Liver (tissue), 9 donors: ENCODE data around the gene HAUS8. TPM values are rescaled to one million over a fixed set of nuclear protein-coding genes. Genes with fewer than 3 reads are reported as not detected.
A peak's percentile ranks its signal among the peaks of the same experiment; 100 is the strongest.

Experiments used
- DNase-seq: peaks from one replicate; pipeline ENCODE4 v3.0.0-alpha.2; 2017; ENCODE audit warnings: low spot score
- H3K27ac ChIP-seq, 2 donors: one replicate each; pipeline ENCODE4 v1.7.0; 2013; ENCODE audit warnings: inconsistent platforms in 2 of 2, low read length in 2 of 2, control low read depth in 1 of 2, low read depth in 1 of 2, mild to moderate bottlenecking in 1 of 2
- H3K27me3 ChIP-seq, 4 donors: one replicate each; pipeline versions ENCODE4 v1.6.1 to v1.7.0; 2013; ENCODE audit warnings: low read length in 3 of 4, inconsistent platforms in 1 of 4, mild to moderate bottlenecking in 1 of 4, moderate library complexity in 1 of 4; ENCODE audit not compliant: control insufficient read depth in 4 of 4, insufficient read depth in 4 of 4
- H3K36me3 ChIP-seq, 4 donors: one replicate each; pipeline versions ENCODE4 v1.6.1 to v1.7.0; 2013; ENCODE audit warnings: low read length in 3 of 4, mild to moderate bottlenecking in 3 of 4, low read depth in 1 of 4, moderate library complexity in 1 of 4; ENCODE audit not compliant: control insufficient read depth in 4 of 4, insufficient read depth in 3 of 4
- H3K4me1 ChIP-seq, 4 donors: one replicate each; pipeline versions ENCODE4 v1.6.1 to v1.7.0; 2013; ENCODE audit warnings: low read length in 3 of 4, mild to moderate bottlenecking in 3 of 4, moderate library complexity in 1 of 4; ENCODE audit not compliant: control insufficient read depth in 4 of 4, insufficient read depth in 4 of 4
- H3K4me3 ChIP-seq, 3 donors: one replicate each; pipeline versions ENCODE4 v1.6.1 to v1.7.0; 2013; ENCODE audit warnings: low read length in 3 of 3, control low read depth in 1 of 3, low read depth in 1 of 3, mild to moderate bottlenecking in 1 of 3
- H3K9ac ChIP-seq, 2 donors: one replicate each; pipeline ENCODE4 v1.7.0; 2013; ENCODE audit warnings: low read length in 2 of 2, mild to moderate bottlenecking in 2 of 2, moderate library complexity in 2 of 2, control low read depth in 1 of 2, low read depth in 1 of 2
- H3K9me3 ChIP-seq, 4 donors: one replicate each; pipeline versions ENCODE4 v1.6.1 to v1.7.0; 2013; ENCODE audit warnings: low read length in 3 of 4; ENCODE audit not compliant: control insufficient read depth in 4 of 4
- CTCF ChIP-seq: fragments of 150-350 bp; IDR thresholded peaks from 2 replicates; pipeline ENCODE4 v1.5.1; 2017; ENCODE audit warnings: improper control_type of control experiment, low read depth, low read length; ENCODE audit not compliant: missing input control
- EGR1 ChIP-seq, 2 donors: IDR thresholded peaks; 2 replicates each; pipeline ENCODE4 v1.6.1; 2016 to 2018; ENCODE audit warnings: antibody characterized with exemption in 2 of 2, low read depth in 2 of 2
- FOXA1 ChIP-seq: IDR thresholded peaks from 2 replicates; pipeline ENCODE4 v1.6.1; 2016; ENCODE audit warnings: antibody characterized with exemption
- FOXA2 ChIP-seq: IDR thresholded peaks from 2 replicates; pipeline ENCODE4 v1.6.1; 2016; ENCODE audit warnings: antibody characterized with exemption
- GABPA ChIP-seq, 2 donors: IDR thresholded peaks in 1 of 2; conservative IDR thresholded peaks in 1 of 2; 2 replicates each; pipeline ENCODE4 v1.6.1; 2016; ENCODE audit warnings: antibody characterized with exemption in 2 of 2, mild to moderate bottlenecking in 1 of 2, moderate library complexity in 1 of 2
- HNF4G ChIP-seq: IDR thresholded peaks from 2 replicates; pipeline ENCODE4 v1.6.1; 2016; ENCODE audit warnings: antibody characterized with exemption
- JUND ChIP-seq, 2 donors: IDR thresholded peaks; 2 replicates each; pipeline ENCODE4 v1.6.1; 2016; ENCODE audit warnings: antibody characterized with exemption in 2 of 2
- MAX ChIP-seq: IDR thresholded peaks from 2 replicates; pipeline ENCODE4 v1.6.1; 2016; ENCODE audit warnings: antibody characterized with exemption
- NR2F2 ChIP-seq: IDR thresholded peaks from 2 replicates; pipeline ENCODE4 v1.6.1; 2016; ENCODE audit warnings: antibody characterized with exemption
- RAD21 ChIP-seq, 2 donors: IDR thresholded peaks; 2 replicates each; pipeline ENCODE4 v1.6.1; 2016; ENCODE audit warnings: antibody characterized with exemption in 2 of 2, mild to moderate bottlenecking in 2 of 2
- REST ChIP-seq: IDR thresholded peaks from 2 replicates; pipeline ENCODE4 v1.6.1; 2016; ENCODE audit warnings: antibody characterized with exemption, mild to moderate bottlenecking
- RXRA ChIP-seq, 2 donors: IDR thresholded peaks; 2 replicates each; pipeline ENCODE4 v1.6.1; 2017 to 2018; ENCODE audit warnings: antibody characterized with exemption in 2 of 2, mild to moderate bottlenecking in 1 of 2
- SP1 ChIP-seq: IDR thresholded peaks from 2 replicates; pipeline ENCODE4 v1.6.1; 2018; ENCODE audit warnings: antibody characterized with exemption, mild to moderate bottlenecking
- YY1 ChIP-seq: IDR thresholded peaks from 2 replicates; pipeline ENCODE4 v1.6.1; 2016; ENCODE audit warnings: antibody characterized with exemption, mild to moderate bottlenecking
- WGBS: extraction: QIAGEN DNeasy Blood & Tissue Kit; methylation state at CpG from one replicate; pipeline ENCODE4 v1.1.7; 2013; 5-methylcytosine and 5-hydroxymethylcytosine counted together
- polyA plus RNA-seq, 2 donors: library from polyadenylated mRNA; stranded (reverse) in 1 of 2; unstranded in 1 of 2; fragments of 200-250 nt in 1 of 2; fragments of >200 nt in 1 of 2; fragmentation: Nextera tagmentation in 1 of 2; extraction: Ambion mirVana in 1 of 2; gene quantifications; one replicate each; pipeline versions ENCODE4 v1.2.1 to v1.2.3, GENCODE V29; 2013 to 2015
- total RNA-seq, 2 donors: library from RNA; depleted of rRNA; stranded (reverse); fragments of >200 nt; gene quantifications; one replicate each; pipeline ENCODE4 v1.2.3, GENCODE V29; 2014
- donor health status: healthy.
- donor health status: healthy.
- donor health status: healthy.
- donor health status: healthy.
- donor health status: healthy.

HAUS8 gene
- total and polyA plus RNA-seq, 4 donors, result 3.3 to 5.7 (median 3.8) TPM

- Histone ChIP-seq H3K27me3 (no peaks in the 10 kb centered on the region), H3K4me3 (no peak overlapping the region), H3K27ac (peak overlapping the region; percentile 49 to 64), H3K4me1 (peaks cover 19 to 43% (median 36%) of the 10 kb centered on the region in 4 donors), H3K9ac (no peak overlapping the region), H3K9me3 (no peaks in the 10 kb centered on the region), H3K36me3 (peaks cover 0 to 3% (median 0%) of the 10 kb centered on the region in 4 donors)
- TF ChIP-seq HNF4G, result no peak
- TF ChIP-seq JUND (IDR thresholded peaks at IDR 0.05), result no peak
- TF ChIP-seq MAX, result no peak
- no peak for TF ChIP-seq REST
- TF ChIP-seq SP1, result no peak
- TF ChIP-seq EGR1 (IDR thresholded peaks at IDR 0.05; ENCODE audit: low read depth in 2 of 2), result no peak
- no peak for TF ChIP-seq FOXA2
- no peak for TF ChIP-seq FOXA1
- TF ChIP-seq GABPA (IDR thresholded peaks at IDR 0.05 in 1 of 2, conservative IDR thresholded peaks at IDR 0.05 in 1 of 2), result no peak
- TF ChIP-seq NR2F2, result no peak
- no peak for TF ChIP-seq RAD21 (IDR thresholded peaks at IDR 0.05)
- TF ChIP-seq CTCF, result no peak
- TF ChIP-seq YY1, result no peak
- 89% methylated on average over 10 of the region's 10 CpGs for WGBS
- DNase-seq, result no peak
These were observed 35.3 kb upstream of the HAUS8 start for GRCh38 chr19:17110599-17110966.

GRCh38 chr19:17109962-17110598 is 34.8 kb upstream of the HAUS8 start:
- Histone ChIP-seq H3K4me3 (no peak overlapping the region), H3K36me3 (peaks cover 0 to 3% (median 0%) of the 10 kb centered on the region in 4 donors), H3K9me3 (no peaks in the 10 kb centered on the region), H3K4me1 (peaks cover 19 to 43% (median 36%) of the 10 kb centered on the region in 4 donors), H3K27ac (peak overlapping the region; percentile 53 to 64), H3K27me3 (no peaks in the 10 kb centered on the region), H3K9ac (no peak overlapping the region)
- no peak for TF ChIP-seq YY1
- no peak for TF ChIP-seq GABPA (IDR thresholded peaks at IDR 0.05 in 1 of 2, conservative IDR thresholded peaks at IDR 0.05 in 1 of 2)
- TF ChIP-seq RXRA (IDR thresholded peaks at IDR 0.05), result peak in 1 of 2 donors; percentile 27
- 86% methylated on average over 26 of the region's 26 CpGs for WGBS
- DNase-seq, result no peak
